Renal cortical epithelial cell (primary cell): Measurements from ENCODE around the gene SNX10. TPM values are rescaled to one million over a fixed set of nuclear protein-coding genes. Genes with fewer than 3 reads are reported as not detected.
A peak's percentile ranks its signal among the peaks of the same experiment; 100 is the strongest.
"Not testable (repeated sequence)": the region's sequence is repeated elsewhere in the genome, so short reads cannot be mapped to it uniquely, and the experiment has no call there.

Source experiments
- DNase-seq: peaks from one replicate; pipeline ENCODE4 v3.0.0-alpha.2; 2011; ENCODE audit warnings: low read depth
- total RNA-seq: library from RNA; depleted of rRNA; stranded (reverse); fragments of >200 nt; gene quantifications from 2 replicates; pipeline ENCODE4 v1.2.3, GENCODE V29; 2014

Gene SNX10, protein sequence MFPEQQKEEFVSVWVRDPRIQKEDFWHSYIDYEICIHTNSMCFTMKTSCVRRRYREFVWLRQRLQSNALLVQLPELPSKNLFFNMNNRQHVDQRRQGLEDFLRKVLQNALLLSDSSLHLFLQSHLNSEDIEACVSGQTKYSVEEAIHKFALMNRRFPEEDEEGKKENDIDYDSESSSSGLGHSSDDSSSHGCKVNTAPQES
- total RNA-seq: 88.0 and 105 TPM in 2 replicates

DNA sequence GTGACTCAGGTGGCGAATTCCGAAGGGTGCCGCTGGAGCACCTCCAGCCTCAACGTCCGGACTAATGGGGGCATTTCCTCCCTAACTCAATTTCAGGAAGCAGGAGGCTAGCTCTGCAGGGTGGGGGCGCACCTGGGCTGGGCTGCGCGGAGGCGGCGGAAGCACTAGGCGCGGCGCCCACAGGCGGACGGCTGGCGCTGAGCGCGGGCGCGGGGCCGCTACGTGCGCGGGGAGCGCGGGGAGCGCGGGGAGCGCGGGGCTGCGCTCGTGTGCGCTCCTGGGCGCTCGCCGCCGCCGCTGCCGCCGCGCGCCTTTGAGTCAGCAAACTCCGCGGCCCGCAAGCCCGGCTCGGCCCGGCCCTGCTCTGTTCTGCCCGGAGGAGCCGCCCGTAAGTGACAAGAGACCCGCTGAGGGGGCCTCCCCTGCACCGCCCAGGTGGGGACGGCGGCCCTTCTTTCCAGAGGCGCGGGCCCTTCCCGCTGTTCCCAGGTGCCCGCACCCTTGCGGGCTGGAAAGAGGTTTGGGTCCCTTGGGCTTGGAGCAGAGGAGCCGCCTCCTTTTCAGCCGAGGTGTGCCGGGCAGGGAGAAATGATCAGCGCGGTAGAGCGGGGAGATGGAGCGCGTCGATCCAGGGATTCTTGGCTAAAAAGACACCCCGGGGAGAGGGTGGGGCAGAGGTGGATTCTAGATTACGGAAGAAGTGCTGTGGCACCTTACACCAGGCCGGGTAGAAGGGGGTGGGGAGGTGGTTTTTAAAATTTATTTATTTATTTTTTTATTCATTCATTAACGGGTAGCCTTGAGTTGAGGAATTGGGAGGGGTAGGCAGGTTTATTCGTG is at the start of gene SNX10:
Gene SNX10 (plus strand): TSS at position 164 of the 840 bp plus-strand sequence. CDS start 54,581 bp downstream, outside the sequence.
- peak; percentile 41 for DNase-seq

GRCh38 chr7:26245150-26245549 is 46.5 kb upstream of the SNX10 start:
- DNase-seq: no peak

- no peak for DNase-seq
Measured at GRCh38 chr7:26250239-26250638, 41.4 kb upstream of the SNX10 start.

- DNase-seq: not testable (repeated sequence)
Measured at GRCh38 chr7:26261866-26262265, 29.8 kb upstream of the SNX10 start.

DNA sequence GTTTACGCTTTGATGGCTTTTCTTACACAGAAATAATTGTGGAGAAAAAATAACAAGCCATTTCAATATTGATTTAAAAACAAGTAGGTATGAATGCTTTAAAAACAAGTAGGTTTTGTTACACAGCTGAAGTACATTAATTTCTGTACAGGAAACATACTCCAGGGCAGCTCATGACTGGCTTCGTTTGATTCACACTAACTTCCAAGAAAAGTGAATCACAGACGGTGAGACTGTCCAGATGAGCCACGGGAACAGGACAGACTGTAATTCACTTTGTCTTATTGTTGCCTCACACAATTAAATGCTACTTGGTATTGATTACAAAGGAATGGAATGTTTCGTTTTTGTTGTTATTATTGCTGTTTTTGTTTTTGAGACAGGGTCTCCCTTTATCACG is 26.6 kb upstream of the SNX10 start:
- DNase-seq: no peak

GRCh38 chr7:26265499-26266075 is 26.1 kb upstream of the SNX10 start:
- DNase-seq: no peak

- no peak for DNase-seq
Measured at GRCh38 chr7:26267601-26268166, 24.0 kb upstream of the SNX10 start.

GRCh38 chr7:26275213-26275612 is 16.4 kb upstream of the SNX10 start:
- no peak for DNase-seq

DNA sequence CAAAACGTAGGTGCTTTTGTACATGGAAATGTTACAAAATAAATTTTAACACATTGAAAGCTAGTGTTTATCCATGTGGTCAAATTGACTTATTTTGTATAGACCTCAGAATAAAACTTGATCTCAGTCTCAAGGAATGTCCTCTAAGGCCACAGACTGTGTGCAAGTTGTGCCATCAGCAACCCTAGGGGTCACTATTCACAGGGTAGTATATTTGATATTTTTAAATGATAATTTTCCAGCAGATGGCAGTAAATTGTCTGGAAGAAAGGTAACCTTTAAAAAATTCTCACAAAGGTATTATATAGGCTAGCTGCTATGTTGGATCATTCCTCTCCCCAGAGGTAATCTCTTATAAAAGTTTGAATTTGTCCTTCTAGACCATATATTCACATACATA is 12.9 kb upstream of the SNX10 start:
- peak; percentile 63 for DNase-seq

DNA sequence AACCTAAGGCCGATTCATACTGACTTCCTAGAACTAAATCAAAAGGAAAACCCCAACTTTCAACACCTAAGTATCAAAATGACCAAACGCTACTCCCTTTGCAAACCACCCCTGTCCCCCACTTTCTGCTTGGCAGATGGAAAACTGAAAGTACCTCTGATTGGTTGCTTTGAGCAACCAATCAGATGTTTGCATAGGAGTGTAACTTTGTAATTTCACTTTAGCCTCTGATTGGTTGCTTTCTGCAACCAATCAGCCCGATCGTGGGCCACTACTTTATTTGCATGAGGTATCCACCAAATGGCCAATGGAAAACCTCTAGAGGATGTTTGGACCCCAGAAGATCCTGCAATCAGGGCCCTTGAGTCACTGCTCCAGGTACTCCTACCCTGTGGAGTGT is 12.3 kb upstream of the SNX10 start:
- no peak for DNase-seq

- no peak for DNase-seq
Measured at GRCh38 chr7:26280097-26280496, 11.6 kb upstream of the SNX10 start.

DNA sequence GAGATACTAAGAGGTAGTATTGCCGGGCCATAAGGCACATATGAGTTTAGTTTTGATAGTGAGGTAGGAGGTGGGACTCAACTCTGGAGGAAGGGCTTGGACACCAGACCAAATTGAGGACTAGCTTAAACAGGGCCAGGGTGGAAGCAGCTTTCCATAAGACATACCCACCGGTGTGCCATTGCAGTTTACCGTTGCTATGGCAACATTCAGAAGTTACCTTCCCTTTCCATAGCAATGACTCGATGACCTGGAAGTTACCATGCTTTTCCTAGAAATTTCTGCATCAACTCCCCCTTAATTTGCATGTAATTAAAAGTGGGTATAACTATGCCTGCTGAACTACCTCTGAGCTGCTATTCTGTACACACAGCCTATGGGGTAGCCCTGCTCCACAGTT is 10.9 kb upstream of the SNX10 start:
- DNase-seq: no peak

- DNase-seq: no peak
Measured at GRCh38 chr7:26284477-26284876, 7.2 kb upstream of the SNX10 start.

DNA sequence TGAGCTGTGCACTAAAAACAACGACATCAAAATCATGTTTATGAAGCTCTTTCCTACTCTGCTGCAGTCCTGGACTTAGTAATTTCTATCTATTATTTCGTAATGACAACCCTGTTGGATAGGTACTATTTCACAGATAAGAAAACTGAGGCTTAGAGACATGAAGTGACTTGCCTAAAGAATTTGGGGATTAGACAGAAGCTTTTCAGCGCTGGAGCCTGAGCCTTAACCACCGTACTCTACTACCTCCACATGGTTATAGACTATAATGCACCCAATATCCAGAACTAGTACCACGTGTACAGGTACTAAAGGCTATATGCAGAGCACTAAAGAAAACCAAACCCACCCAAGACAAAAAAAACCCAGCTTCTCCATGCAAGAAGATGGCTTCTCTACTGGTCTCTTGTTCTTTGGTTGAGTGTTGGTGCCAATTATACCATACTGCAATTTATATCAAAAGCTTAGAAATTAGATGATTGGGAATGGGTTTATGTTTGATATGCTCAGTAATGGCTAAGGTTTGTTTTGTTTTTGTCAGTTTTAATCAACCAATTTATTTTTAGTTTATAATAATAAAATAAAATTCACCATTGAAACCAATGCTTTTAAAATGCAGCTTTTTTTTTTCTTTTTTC is 6.5 kb upstream of the SNX10 start:
- DNase-seq: no peak

GRCh38 chr7:26286157-26286556 is 5.5 kb upstream of the SNX10 start:
- DNase-seq: no peak

- not testable (repeated sequence) for DNase-seq
Measured at GRCh38 chr7:26288126-26288525, 3.5 kb upstream of the SNX10 start.

- DNase-seq: no peak
Measured at GRCh38 chr7:26291251-26291650, 411 bp upstream of the SNX10 start.

GRCh38 chr7:26292768-26293560 is 1.3 kb downstream of the SNX10 start:
- DNase-seq: peak; percentile 63

GRCh38 chr7:26293569-26294308 is 2.1 kb downstream of the SNX10 start:
- DNase-seq: no peak

DNA sequence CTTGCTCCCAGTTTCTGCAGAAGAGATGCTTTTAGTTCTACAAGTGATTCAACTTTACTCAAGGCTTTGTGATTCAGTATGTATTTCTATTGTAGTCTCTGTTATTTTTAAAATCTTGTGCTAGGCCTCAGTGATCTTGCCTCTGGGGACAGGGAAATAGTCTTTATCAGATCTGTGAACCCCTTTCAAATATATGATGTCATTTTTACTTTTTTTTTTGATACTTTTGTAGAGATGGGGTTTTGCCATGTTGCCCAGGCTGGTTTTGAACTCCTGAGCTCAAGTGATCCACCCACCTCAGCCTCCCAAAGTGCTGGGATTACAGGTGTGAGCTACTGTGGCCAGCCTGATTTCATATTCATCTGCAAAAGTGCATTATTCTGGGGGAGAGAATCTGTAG is 3.4 kb downstream of the SNX10 start:
- DNase-seq: no peak

- DNase-seq: no peak
Measured at GRCh38 chr7:26295586-26295985, 3.9 kb downstream of the SNX10 start.
